ENCODE results near the gene SRGAP3. TPM values are rescaled to one million over a fixed set of nuclear protein-coding genes. Genes with fewer than 3 reads are reported as not detected.

SRGAP3 gene
- total and polyA plus RNA-seq, 8 donors = 0.31 to 31.7 (median 5.8) TPM

- no peak for TF ChIP-seq EP300 (IDR thresholded peaks at IDR 0.05)
- TF ChIP-seq CTCF (IDR thresholded peaks at IDR 0.05) = no peak
- no peak for TF ChIP-seq POLR2AphosphoS5 (IDR thresholded peaks at IDR 0.05)
- TF ChIP-seq POLR2A (IDR thresholded peaks at IDR 0.05) = no peak
- Histone ChIP-seq H3K36me3 (no peaks in the 10 kb centered on the region), H3K4me3 (no peak overlapping the region), H3K4me1 (no peaks in the 10 kb centered on the region), H3K9me3 (no peaks in the 10 kb centered on the region), H3K27ac (no peak overlapping the region), H3K27me3 (no peaks in the 10 kb centered on the region)
- DNase-seq = no peak
- intact Hi-C loops (cut with DNase I; ENCODE audit: low total_unique reads) = no loop called here
- 77 to 84% (median 82%) methylated on average over 8 of the region's 8 CpGs for WGBS, 5 donors
Measured at GRCh38 chr3:9217784-9218513, 31.5 kb downstream of the SRGAP3 start.

- TF ChIP-seq EP300 (IDR thresholded peaks at IDR 0.05) (no peak), CTCF (IDR thresholded peaks at IDR 0.05) (no peak), POLR2A (IDR thresholded peaks at IDR 0.05) (no peak), POLR2AphosphoS5 (IDR thresholded peaks at IDR 0.05) (no peak)
- Histone ChIP-seq H3K27me3 (no peaks in the 10 kb centered on the region), H3K9me3 (no peaks in the 10 kb centered on the region), H3K27ac (no peak overlapping the region), H3K36me3 (no peaks in the 10 kb centered on the region), H3K4me1 (no peaks in the 10 kb centered on the region), H3K4me3 (no peak overlapping the region)
- WGBS, 5 donors = 86 to 93% (median 92%) methylated on average over 14 of the region's 14 CpGs
- intact Hi-C loops (cut with DNase I; ENCODE audit: low total_unique reads) = no loop called here
- no peak for DNase-seq
Measured at GRCh38 chr3:9216736-9217135, 32.7 kb downstream of the SRGAP3 start.

- H3K36me3 ChIP-seq = no peaks in the 10 kb centered on the region
- H3K4me3 ChIP-seq = no peak overlapping the region
- H3K27me3 ChIP-seq = no peaks in the 10 kb centered on the region
- DNase-seq = no peak
- no peak for TF ChIP-seq POLR2AphosphoS5 (IDR thresholded peaks at IDR 0.05)
- TF ChIP-seq CTCF (IDR thresholded peaks at IDR 0.05) = no peak
- no peak for TF ChIP-seq EP300 (IDR thresholded peaks at IDR 0.05)
- no peak for TF ChIP-seq POLR2A (IDR thresholded peaks at IDR 0.05)
- no peaks in the 10 kb centered on the region for H3K9me3 ChIP-seq
- H3K27ac ChIP-seq = no peak overlapping the region
- intact Hi-C loops (cut with DNase I; ENCODE audit: low total_unique reads) = no loop called here
- H3K4me1 ChIP-seq = no peaks in the 10 kb centered on the region
- 48 to 73% (median 67%) methylated on average over 2 of the region's 2 CpGs for WGBS, 5 donors
Measured at GRCh38 chr3:9214599-9214998, 34.8 kb downstream of the SRGAP3 start.

GRCh38 chr3:9214185-9214584 lies 35.3 kb downstream of the SRGAP3 start:
- H3K9me3 ChIP-seq = no peaks in the 10 kb centered on the region
- DNase-seq = no peak
- H3K36me3 ChIP-seq = no peaks in the 10 kb centered on the region
- TF ChIP-seq CTCF (IDR thresholded peaks at IDR 0.05) (no peak), POLR2A (IDR thresholded peaks at IDR 0.05) (no peak), EP300 (IDR thresholded peaks at IDR 0.05) (no peak), POLR2AphosphoS5 (IDR thresholded peaks at IDR 0.05) (no peak)
- H3K4me3 ChIP-seq = no peak overlapping the region
- H3K27me3 ChIP-seq = no peaks in the 10 kb centered on the region
- no peaks in the 10 kb centered on the region for H3K4me1 ChIP-seq
- 75 to 92% (median 88%) methylated on average over 3 of the region's 3 CpGs for WGBS, 5 donors
- intact Hi-C loops (cut with DNase I; ENCODE audit: low total_unique reads) = no loop called here
- H3K27ac ChIP-seq = no peak overlapping the region
